Natural killer cell (primary cell): ENCODE measurements around the gene DDX4. TPM values are rescaled to one million over a fixed set of nuclear protein-coding genes. Genes with fewer than 3 reads are reported as not detected.

Experiments used
- ATAC-seq, 3 donors: fragments of 150-1000 bp in 2 of 3; fragments of 200-7000 bp in 1 of 3; cut with Tn5 transposase; 1 replicate in 1 of 3; 2 replicates in 2 of 3; pipeline ENCODE4 v1.10.0; 2021; ENCODE audit warnings: mild to moderate bottlenecking in 2 of 3, moderate library complexity in 2 of 3
- DNase-seq, 2 donors: peaks; one replicate each; pipeline versions ENCODE4 v3.0.0 to v3.0.0-alpha.2; 2013 to 2021; ENCODE audit warnings: mixed read lengths in 1 of 2
- H3K27ac ChIP-seq: one replicate; pipeline ENCODE4 v1.5.1; 2013; ENCODE audit warnings: mild to moderate bottlenecking, low read length
- H3K27me3 ChIP-seq: one replicate; pipeline ENCODE4 v1.6.1; 2013; ENCODE audit warnings: low read length; ENCODE audit not compliant: control insufficient read depth, insufficient read depth
- H3K36me3 ChIP-seq: one replicate; pipeline ENCODE4 v1.6.1; 2013; ENCODE audit warnings: low read length; ENCODE audit not compliant: control insufficient read depth, insufficient read depth
- H3K4me1 ChIP-seq: one replicate; pipeline ENCODE4 v1.6.1; 2013; ENCODE audit warnings: low read length; ENCODE audit not compliant: control insufficient read depth, insufficient read depth
- H3K4me3 ChIP-seq: one replicate; pipeline ENCODE4 v1.5.1; 2013; ENCODE audit warnings: low read length
- H3K9me3 ChIP-seq: one replicate; pipeline ENCODE4 v1.6.1; 2013; ENCODE audit warnings: low read length; ENCODE audit not compliant: control insufficient read depth, insufficient read depth
- H3K27ac Mint-ChIP-seq, 2 donors: one replicate each; pipeline ENCODE4 v1.8.0; 2022; ENCODE audit warnings: mild to moderate bottlenecking in 2 of 2, mixed read lengths in 2 of 2, moderate library complexity in 1 of 2
- H3K27me3 Mint-ChIP-seq, 2 donors: one replicate each; pipeline ENCODE4 v1.8.0; 2022; ENCODE audit warnings: low read depth in 2 of 2, mixed read lengths in 2 of 2
- H3K36me3 Mint-ChIP-seq: one replicate; pipeline ENCODE4 v1.8.0; 2022; ENCODE audit warnings: mixed read lengths
- H3K4me1 Mint-ChIP-seq, 2 donors: one replicate each; pipeline ENCODE4 v1.8.0; 2022; ENCODE audit warnings: mixed read lengths in 2 of 2
- H3K4me3 Mint-ChIP-seq: one replicate; pipeline ENCODE4 v1.8.0; 2022; ENCODE audit warnings: mild to moderate bottlenecking, moderate library complexity, mixed read lengths
- H3K9me3 Mint-ChIP-seq, 2 donors: one replicate each; pipeline ENCODE4 v1.8.0; 2022; ENCODE audit warnings: mixed read lengths in 2 of 2
- WGBS: methylation state at CpG from one replicate; pipeline ENCODE4 v1.1.7; 2013; ENCODE audit warnings: missing lambda C conversion rate; ENCODE audit not compliant: insufficient coverage; 5-methylcytosine and 5-hydroxymethylcytosine counted together
- intact Hi-C: fragments of 100-400 bp; cut with micrococcal nuclease; formaldehyde crosslinking; loops from one replicate; pipeline ENCODE4 v1.14.2; 2022
- total RNA-seq, 4 donors: library from RNA; stranded (reverse); fragments of 120-200 nt in 1 of 4; gene quantifications; one replicate each; pipeline versions ENCODE4 v1.2.3 to v1.2.4, GENCODE V29; 2013 to 2022
- TF ChIP-seq, protein P1 (sequence below): fragments of 200-600 bp; IDR thresholded peaks from one replicate; pipeline ENCODE4 v1.8.0; 2022; ENCODE audit warnings: antibody characterized with exemption

DDX4 gene
- total RNA-seq, 3 donors from 2014 or later (not counting 1 experiment from before 2014, with no cell fraction given) = not detected

DNA sequence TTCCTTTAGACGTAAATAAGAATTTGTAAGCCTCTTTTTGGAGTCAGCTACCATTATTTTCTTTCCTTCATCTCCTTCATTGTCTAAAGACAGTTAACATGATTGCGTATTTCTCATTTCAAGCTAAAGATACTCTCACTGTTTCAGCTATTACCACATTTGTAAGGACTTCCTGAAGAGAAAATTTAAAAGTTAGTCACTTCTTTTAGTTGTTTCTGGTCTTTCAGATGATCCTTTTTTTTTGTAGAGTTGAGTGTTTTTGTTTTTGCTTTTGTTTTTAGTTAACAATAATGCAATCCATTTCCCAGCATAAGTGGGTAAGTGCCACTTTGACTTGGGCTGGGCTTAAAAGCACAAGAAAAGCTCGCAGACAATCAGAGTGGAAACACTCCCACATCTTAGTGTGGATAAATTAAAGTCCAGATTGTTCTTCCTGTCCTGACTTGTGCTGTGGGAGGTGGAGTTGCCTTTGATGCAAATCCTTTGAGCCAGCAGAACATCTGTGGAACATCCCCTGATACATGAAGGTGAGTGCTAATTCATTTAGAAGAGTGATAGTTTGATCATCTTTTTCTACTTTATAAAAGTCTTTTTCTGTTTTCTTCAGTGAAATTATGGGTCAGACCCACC lies 115.3 kb downstream of the DDX4 start:
- Histone ChIP-seq H3K4me1 (peaks cover 20% of the 10 kb centered on the region), H3K36me3 (no peaks in the 10 kb centered on the region), H3K9me3 (no peaks in the 10 kb centered on the region), H3K4me3 (no peak overlapping the region), H3K27me3 (no peaks in the 10 kb centered on the region), H3K27ac (no peak overlapping the region)
- no peak overlapping the region for H3K27ac Mint-ChIP-seq
- 80% methylated on average over 2 of the region's 3 CpGs for WGBS
- no peaks in the 10 kb centered on the region for H3K9me3 Mint-ChIP-seq
- H3K36me3 Mint-ChIP-seq = no peaks in the 10 kb centered on the region
- H3K4me1 Mint-ChIP-seq = peaks cover 4 to 27% of the 10 kb centered on the region in 2 donors
- intact Hi-C loops = no loop called here
- peaks cover 6 to 28% of the 10 kb centered on the region in 2 donors for H3K27me3 Mint-ChIP-seq
- no peak for ATAC-seq
- TF ChIP-seq, protein P1, sequence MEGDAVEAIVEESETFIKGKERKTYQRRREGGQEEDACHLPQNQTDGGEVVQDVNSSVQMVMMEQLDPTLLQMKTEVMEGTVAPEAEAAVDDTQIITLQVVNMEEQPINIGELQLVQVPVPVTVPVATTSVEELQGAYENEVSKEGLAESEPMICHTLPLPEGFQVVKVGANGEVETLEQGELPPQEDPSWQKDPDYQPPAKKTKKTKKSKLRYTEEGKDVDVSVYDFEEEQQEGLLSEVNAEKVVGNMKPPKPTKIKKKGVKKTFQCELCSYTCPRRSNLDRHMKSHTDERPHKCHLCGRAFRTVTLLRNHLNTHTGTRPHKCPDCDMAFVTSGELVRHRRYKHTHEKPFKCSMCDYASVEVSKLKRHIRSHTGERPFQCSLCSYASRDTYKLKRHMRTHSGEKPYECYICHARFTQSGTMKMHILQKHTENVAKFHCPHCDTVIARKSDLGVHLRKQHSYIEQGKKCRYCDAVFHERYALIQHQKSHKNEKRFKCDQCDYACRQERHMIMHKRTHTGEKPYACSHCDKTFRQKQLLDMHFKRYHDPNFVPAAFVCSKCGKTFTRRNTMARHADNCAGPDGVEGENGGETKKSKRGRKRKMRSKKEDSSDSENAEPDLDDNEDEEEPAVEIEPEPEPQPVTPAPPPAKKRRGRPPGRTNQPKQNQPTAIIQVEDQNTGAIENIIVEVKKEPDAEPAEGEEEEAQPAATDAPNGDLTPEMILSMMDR = no peak
- DNase-seq = no peak
- H3K4me3 Mint-ChIP-seq = no peak overlapping the region

DNA sequence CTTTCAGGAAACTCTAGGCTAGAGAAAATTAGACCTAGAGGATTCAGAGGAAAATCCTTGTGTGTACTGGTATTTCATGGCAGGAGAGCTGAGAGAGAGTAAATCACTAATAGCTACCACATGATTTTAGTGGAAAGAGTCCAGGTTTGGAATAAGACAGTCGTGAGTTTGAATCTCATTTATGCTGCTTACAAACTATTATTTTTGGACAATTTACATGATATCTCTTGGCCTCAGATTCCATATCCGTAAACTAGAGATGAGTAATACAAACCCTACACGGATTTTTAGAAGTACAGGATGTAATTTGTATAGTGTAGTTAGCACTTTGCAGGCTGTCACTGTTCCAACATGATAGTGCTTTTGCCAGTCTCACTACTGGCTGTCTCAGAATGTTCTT lies 116.0 kb downstream of the DDX4 start:
- Mint-ChIP-seq H3K4me3 (no peak overlapping the region), H3K27me3 (peaks cover 6 to 27% of the 10 kb centered on the region in 2 donors), H3K4me1 (peaks cover 4 to 22% of the 10 kb centered on the region in 2 donors), H3K36me3 (no peaks in the 10 kb centered on the region), H3K27ac (no peak overlapping the region), H3K9me3 (no peaks in the 10 kb centered on the region)
- Histone ChIP-seq H3K9me3 (no peaks in the 10 kb centered on the region), H3K4me1 (peaks cover 20% of the 10 kb centered on the region), H3K4me3 (no peak overlapping the region), H3K36me3 (no peaks in the 10 kb centered on the region), H3K27me3 (peaks cover 2% of the 10 kb centered on the region), H3K27ac (no peak overlapping the region)
- WGBS = 83% methylated on average over 1 of the region's 3 CpGs
- intact Hi-C loops = no loop called here
- DNase-seq (no peak), ATAC-seq (no peak)
- TF ChIP-seq, protein P1 = no peak

DNA sequence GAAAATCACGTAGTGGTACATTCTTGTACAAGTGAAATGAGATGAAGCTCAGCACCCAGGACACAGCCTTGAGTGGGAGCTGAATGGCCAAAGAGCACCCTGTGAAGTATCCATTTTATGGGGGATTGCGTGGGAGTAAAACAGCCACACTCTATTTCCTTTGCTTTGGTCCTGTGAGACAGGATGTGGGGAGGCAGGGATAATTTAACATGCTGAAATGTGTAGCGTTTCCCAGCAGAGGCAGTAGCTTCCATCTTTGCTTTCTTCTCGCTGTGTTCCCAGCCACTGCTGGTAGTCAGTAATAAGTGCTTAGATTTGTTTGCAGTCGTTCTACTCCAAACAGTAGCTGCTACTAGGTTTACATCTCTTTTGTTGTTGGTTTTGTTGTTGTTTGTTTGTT lies 117.6 kb downstream of the DDX4 start:
- H3K27me3 Mint-ChIP-seq = peaks cover 3 to 12% of the 10 kb centered on the region in 2 donors
- peaks cover 4 to 15% of the 10 kb centered on the region in 2 donors for H3K4me1 Mint-ChIP-seq
- peaks cover 4% of the 10 kb centered on the region for H3K27me3 ChIP-seq
- intact Hi-C loops = no loop called here
- TF ChIP-seq, protein P1 = no peak
- H3K27ac ChIP-seq = no peak overlapping the region
- H3K27ac Mint-ChIP-seq = no peak overlapping the region
- no peaks in the 10 kb centered on the region for H3K36me3 ChIP-seq
- H3K4me3 Mint-ChIP-seq = no peak overlapping the region
- DNase-seq (peak in 1 of 2 donors; percentile 18), ATAC-seq (no peak)
- peaks cover 20% of the 10 kb centered on the region for H3K4me1 ChIP-seq
- H3K9me3 ChIP-seq = no peaks in the 10 kb centered on the region
- no peak overlapping the region for H3K4me3 ChIP-seq
- 71% methylated on average over 5 of the region's 5 CpGs for WGBS
- no peaks in the 10 kb centered on the region for H3K9me3 Mint-ChIP-seq
- H3K36me3 Mint-ChIP-seq = no peaks in the 10 kb centered on the region
